A549 (cell line): ENCODE results near the gene SOX14.

Experiments used
- EP300 ChIP-seq, 2 experiments: fragments of >200 bp; sonication (Bioruptor Twin); formaldehyde crosslinking; IDR thresholded peaks; 2 replicates in 1 of 2; 3 replicates in 1 of 2; pipeline ENCODE4 v1.6.1; 2016 to 2017
- HDAC2 ChIP-seq: fragments of 200-600 bp; sonication (generic); IDR thresholded peaks from 2 replicates; pipeline ENCODE4 v1.6.1; 2016
- NPAS2 ChIP-seq: fragments of 250-450 bp; sonication (Bioruptor Pico); IDR thresholded peaks from 2 replicates; pipeline ENCODE4 v1.8.0; 2022; ENCODE audit warnings: mild to moderate bottlenecking, moderate library complexity, borderline replicate concordance
- RNF2 ChIP-seq: fragments of 200-600 bp; sonication (generic); IDR thresholded peaks from 2 replicates; pipeline ENCODE4 v1.6.1; 2016; ENCODE audit warnings: low read depth, mild to moderate bottlenecking, antibody characterized with exemption, moderate library complexity, borderline replicate concordance
- TF ChIP-seq, protein P1 (sequence below): IDR thresholded peaks from 2 replicates; pipeline ENCODE4 v1.6.1; 2012
- TF ChIP-seq, protein P2 (sequence below): IDR thresholded peaks from 2 replicates; pipeline ENCODE4 v1.6.1; 2012

DNA sequence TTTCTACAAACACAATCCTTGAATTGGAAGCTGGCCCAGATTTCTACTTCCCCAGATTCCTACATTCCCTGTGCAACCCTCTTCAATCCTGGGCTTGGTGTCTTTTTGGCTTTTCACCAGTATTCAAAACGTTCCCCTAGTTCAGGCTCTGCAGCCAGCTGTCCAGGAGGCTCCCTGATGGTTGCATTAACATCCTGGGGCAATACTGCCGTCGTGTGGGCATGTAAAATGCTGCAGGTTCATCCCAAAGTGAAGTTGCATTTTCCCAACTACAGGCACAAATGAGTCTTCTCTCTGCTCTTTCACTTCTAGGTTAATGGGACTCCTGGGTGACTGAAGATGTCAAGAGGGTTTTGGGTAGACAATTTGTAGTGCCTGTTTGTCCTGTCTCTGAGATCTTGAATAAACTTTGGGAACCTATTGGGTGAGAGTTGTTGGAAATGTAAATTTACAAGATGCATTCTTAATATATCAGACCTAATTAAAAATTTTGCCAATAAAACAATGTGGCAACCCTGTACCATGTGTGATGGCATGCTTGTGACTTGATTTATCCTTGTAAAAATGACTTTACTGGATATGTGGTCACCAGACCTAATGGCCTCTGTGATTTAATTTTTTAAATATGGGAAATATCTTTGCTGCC is 28.6 kb downstream of the SOX14 start:
- no peak for TF ChIP-seq RNF2
- no peak for TF ChIP-seq EP300 (IDR thresholded peaks at IDR 0.05)
- TF ChIP-seq, protein P1, sequence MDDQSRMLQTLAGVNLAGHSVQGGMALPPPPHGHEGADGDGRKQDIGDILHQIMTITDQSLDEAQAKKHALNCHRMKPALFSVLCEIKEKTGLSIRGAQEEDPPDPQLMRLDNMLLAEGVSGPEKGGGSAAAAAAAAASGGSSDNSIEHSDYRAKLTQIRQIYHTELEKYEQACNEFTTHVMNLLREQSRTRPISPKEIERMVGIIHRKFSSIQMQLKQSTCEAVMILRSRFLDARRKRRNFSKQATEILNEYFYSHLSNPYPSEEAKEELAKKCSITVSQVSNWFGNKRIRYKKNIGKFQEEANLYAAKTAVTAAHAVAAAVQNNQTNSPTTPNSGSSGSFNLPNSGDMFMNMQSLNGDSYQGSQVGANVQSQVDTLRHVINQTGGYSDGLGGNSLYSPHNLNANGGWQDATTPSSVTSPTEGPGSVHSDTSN, result no peak
- TF ChIP-seq, protein P2, sequence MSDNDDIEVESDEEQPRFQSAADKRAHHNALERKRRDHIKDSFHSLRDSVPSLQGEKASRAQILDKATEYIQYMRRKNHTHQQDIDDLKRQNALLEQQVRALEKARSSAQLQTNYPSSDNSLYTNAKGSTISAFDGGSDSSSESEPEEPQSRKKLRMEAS, result no peak
- TF ChIP-seq NPAS2, result no peak
- TF ChIP-seq HDAC2, result no peak
